DMS53 treated with DMSO at 0.1 percent for 48 hours (cell line): ENCODE measurements around the gene CHRNA4.

Experiments
- DNase-seq: peaks from one replicate; lab custom pipeline; 2025; ENCODE audit not compliant: unreplicated experiment; lab: John Stamatoyannopoulos, UW

CHRNA4 gene

GRCh38 chr20:63377951-63378381, 16.8 kb upstream of the CHRNA4 start:
- DNase-seq: no peak

DNA sequence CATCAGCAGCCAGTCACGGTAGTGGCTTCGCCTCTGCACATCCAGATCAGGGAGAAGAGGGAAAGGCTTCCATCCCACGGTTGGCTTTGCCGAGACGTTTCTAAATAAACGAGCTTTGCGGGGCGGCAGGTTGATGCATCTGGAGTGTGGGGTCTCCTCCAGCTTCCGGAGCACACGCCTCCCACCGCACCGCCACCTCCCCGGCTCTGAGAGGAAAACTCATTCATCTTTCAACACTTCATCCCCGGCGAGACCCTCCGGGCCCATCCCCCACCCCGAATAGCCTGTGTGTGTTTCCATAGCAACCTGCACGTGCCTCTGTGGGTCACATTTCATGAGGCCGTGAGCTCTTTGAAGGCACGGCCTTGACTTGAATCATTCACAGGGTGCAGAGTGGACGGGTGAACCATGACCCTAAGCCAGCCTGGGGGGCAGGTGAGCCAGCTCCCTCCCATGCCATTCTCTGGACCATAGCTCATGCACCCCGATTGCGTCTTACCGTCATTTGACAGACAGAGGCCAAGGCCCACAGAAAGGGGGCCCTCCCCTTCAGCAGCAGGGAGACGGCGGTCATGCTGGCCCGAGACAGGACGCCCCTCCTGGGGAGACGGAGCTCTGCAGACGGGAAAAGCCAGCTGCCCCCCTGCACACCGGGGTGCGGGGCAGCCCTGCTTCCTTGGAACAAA, 16.2 kb upstream of the CHRNA4 start:
- DNase-seq: no peak

DNA sequence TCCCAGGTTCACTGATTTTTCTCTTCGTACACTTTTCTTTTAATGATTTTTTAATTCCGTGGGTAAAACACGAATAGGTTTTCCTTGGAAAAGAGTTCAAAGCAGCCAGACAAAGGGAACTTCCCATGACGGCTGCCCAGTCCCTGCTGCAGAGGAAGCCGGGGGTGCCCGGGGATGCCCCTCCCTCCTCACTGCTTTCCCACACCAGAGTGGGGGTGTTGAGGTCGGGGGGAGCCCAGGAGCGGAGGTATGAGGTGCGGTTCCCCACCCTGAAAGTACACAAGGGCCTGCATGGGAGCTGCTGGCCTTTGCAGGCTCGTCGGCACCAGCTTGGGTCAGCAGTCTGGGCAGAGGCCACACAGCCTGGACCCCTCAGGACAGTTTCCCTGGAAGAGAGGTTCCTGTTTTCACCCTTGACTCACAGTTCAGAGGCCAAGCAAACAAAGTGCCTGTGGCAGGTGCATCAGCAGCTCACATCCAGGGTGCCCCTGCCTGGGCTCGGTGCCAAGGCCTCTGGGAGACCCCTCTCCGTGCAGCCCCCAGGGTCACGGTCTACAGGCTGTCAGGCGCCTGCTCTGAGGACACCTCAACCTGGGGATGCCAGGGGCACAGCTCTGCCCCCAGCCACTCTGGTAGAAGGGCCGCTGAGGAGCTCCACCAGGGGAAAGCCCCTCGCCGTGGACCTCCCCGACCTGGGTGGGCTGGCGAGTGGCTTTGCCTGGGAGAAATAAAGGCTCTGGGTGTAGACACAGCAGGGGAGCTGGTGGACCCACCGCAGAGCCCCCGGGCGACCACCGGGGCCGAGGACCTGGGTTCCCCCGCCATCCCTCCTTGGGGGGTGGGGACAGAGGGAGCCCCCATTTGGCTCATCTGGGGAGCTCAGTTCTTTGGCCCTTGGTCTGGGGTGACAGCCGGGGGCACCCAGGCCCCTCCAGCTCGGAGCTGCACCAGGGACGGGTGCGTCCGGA, 15.4 kb upstream of the CHRNA4 start:
- no peak for DNase-seq

DNA sequence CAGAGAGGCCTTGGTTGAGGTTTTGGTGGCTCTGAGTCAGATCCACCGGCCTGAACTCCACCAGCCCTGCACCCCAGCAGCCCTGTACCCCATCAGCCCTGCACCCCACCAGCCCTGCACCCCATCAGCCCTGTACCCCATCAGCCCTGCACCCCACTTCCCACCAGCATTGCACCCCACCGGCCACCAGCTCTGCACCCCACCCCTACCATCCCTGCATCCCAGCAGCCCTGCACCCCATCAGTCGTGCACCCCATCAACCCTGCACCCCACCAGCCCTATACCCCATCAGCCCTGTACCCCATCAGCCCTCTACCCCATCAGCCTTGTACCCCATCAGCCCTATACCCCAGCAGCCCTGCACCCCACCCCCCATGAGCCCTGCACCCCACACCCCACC, 14.3 kb upstream of the CHRNA4 start:
- no peak for DNase-seq

GRCh38 chr20:63374504-63374903, 13.4 kb upstream of the CHRNA4 start:
- no peak for DNase-seq

- no peak for DNase-seq
Measured at GRCh38 chr20:63373996-63374395, 12.8 kb upstream of the CHRNA4 start.

- DNase-seq: no peak
Measured at GRCh38 chr20:63372971-63373885, 12.1 kb upstream of the CHRNA4 start.

DNA sequence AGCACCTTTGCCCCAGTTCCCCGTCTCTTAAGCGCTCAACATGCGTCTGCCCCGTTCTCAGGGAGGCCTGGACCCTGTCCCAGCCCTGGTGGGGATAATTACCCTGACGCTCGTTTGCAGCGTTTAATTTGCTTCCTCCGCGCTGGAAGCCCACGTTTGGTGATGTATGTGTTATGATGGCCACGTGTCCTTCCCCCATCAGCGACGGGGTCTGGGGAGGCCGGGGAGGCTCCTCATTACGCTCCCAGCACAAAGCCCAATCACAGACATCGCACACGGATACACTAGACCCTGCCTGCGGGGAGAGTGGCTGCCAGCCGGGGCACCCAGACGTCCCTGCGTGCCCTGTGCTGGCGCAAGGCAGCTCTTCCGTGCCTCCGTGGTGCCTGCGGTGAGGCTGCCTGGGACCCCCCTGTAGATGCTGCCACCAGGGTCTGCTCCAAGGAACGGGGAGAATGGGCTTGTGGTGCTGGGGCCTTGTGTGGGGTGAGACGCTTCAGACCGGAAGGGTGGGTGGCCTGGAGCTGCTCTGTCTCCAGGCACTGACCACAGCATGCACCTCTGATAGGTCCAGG, 10.2 kb upstream of the CHRNA4 start:
- no peak for DNase-seq

DNA sequence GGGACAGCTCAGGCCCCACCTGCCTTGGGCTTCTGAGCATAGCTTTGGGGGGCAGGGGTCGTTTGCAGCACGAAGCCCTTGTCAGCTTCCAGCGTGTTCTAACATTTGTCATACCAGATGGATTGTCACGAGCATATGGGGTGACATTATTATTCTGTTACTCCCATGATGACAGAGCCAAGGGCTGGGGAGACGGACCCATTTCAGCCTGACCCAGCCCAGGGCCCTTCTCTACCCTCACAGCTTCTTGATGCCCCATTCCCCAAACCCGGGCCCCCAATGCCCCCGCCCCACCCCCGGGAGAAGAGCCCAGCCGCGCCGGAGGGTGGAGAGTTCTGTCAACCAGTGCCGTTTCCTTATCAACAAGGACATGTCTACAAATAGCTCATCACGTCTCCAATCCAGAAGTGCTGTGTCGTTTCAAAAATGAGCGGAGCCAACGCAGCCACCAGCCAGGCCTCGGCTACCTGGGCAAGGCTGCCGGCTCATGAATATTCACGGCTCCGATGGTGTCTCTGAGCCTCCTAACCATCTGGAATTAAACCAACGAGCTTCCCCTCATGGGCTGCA, 9.6 kb upstream of the CHRNA4 start:
- no peak for DNase-seq

GRCh38 chr20:63369724-63370617, 8.8 kb upstream of the CHRNA4 start:
- no peak for DNase-seq

- no peak for DNase-seq
Measured at GRCh38 chr20:63369024-63369530, 7.9 kb upstream of the CHRNA4 start.

DNA sequence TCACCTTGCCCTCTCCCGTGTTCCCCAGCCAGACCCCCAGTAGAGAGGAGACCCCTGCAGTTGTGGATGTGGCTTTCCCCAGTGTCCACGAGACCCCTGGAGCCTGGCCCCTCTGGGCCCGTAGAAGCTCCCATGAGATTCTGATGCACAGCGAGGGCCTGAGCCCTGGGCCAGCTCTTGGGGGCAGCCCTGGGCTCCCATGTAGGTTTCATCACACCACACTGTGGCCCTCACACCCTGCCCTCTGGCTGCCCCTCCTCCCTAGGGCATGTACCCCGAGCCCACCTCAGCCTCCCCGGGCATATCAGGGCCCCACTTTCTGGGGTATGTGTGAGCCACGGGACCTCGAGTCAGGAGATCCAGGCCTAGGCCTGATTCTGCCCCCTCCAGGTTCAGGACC, 7.0 kb upstream of the CHRNA4 start:
- no peak for DNase-seq

- DNase-seq: no peak
Measured at GRCh38 chr20:63367446-63368055, 6.4 kb upstream of the CHRNA4 start.

- DNase-seq: no peak
Measured at GRCh38 chr20:63366390-63367365, 5.5 kb upstream of the CHRNA4 start.

DNA sequence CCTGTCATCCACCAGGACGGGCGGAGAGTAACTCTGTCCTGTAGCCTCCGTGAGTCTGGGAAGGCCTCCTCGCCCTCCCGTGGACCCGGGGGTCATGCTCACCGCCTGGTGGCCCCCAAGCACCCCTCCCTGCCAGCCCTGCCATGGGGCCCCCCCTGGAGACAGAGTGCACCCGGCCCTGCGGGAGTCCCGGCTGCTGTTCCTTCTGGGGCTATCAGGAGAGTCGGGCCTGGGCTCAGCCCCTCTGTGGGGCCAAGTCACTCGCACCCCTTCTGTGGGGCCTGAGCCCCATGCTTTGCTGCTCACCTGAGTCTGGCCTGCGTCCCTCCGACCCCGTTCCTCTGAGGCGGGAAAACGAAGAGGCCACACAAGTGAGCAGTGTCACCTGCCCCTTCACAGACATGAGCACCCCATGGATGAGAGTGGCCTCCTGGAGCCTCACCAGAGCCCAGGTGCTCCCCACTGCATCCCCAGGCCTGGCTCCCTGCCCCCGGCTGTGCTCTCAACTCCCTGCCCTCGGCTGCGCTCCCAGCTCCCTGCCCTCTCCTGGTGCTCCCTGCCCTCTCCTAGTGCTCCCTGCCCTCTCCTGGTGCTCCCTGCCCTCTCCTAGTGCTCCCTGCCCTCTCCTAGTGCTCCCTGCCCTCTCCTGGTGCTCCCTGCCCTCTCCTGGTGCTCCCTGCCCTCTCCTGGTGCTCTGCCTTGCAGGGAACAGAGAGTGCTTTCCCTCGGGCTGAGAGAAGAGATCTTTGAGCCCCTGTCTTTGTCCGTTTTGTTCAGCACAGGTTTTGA, 4.6 kb upstream of the CHRNA4 start:
- DNase-seq: no peak

- no peak for DNase-seq
Measured at GRCh38 chr20:63364801-63365585, 3.8 kb upstream of the CHRNA4 start.
